Right renal pelvis (tissue), 4 donors: ENCODE results near the gene PEX5. TPM values are rescaled to one million over a fixed set of nuclear protein-coding genes. Genes with fewer than 3 reads are reported as not detected.
A peak's percentile ranks its signal among the peaks of the same experiment; 100 is the strongest.
"Not testable (repeated sequence)": the region's sequence is repeated elsewhere in the genome, so short reads cannot be mapped to it uniquely, and the experiment has no call there.

Experiments used
- DNase-seq, 4 donors: peaks; one replicate each; pipeline ENCODE4 v3.0.0-alpha.2; 2013; ENCODE audit warnings: low read depth in 4 of 4, low spot score in 3 of 4, missing footprints in 1 of 4
- polyA plus RNA-seq, 4 donors: library from polyadenylated mRNA; unstranded; fragments of 120-200 nt; gene quantifications; one replicate each; pipeline ENCODE4 v1.2.1, GENCODE V29; 2013; ENCODE audit not compliant: insufficient read length in 4 of 4

PEX5 gene
- polyA plus RNA-seq, 4 donors, result 45.0 to 53.2 (median 49.1) TPM

- DNase-seq, result no peak
These were observed 30.5 kb upstream of the PEX5 start for GRCh38 chr12:7158781-7159609.

- DNase-seq, result no peak
These were observed 29.3 kb upstream of the PEX5 start for GRCh38 chr12:7160183-7160582.

GRCh38 chr12:7161327-7161726, 28.2 kb upstream of the PEX5 start:
- no peak for DNase-seq

GRCh38 chr12:7161811-7162210, 27.7 kb upstream of the PEX5 start:
- DNase-seq, result no peak

- DNase-seq, result peak; percentile 10 to 28 (median 16)
These were observed 26.8 kb upstream of the PEX5 start for GRCh38 chr12:7162691-7163114.

- DNase-seq, result no peak
These were observed 19.5 kb upstream of the PEX5 start for GRCh38 chr12:7169951-7170350.

GRCh38 chr12:7171854-7172253, 17.6 kb upstream of the PEX5 start:
- no peak for DNase-seq

GRCh38 chr12:7175493-7175892, 14.0 kb upstream of the PEX5 start:
- DNase-seq, result no peak

- no peak for DNase-seq
These were observed 12.9 kb upstream of the PEX5 start for GRCh38 chr12:7176595-7176994.

- DNase-seq, result no peak
These were observed 11.0 kb upstream of the PEX5 start for GRCh38 chr12:7178481-7178880.

- DNase-seq, result no peak
These were observed 8.8 kb upstream of the PEX5 start for GRCh38 chr12:7180685-7181084.

GRCh38 chr12:7186058-7186457, 3.4 kb upstream of the PEX5 start:
- DNase-seq, result not testable (repeated sequence)

GRCh38 chr12:7188562-7189397, 706 bp upstream of the PEX5 start:
- DNase-seq, result peak; percentile 31 to 43 (median 38)

- peak in 1 of 4 donors; percentile 10 for DNase-seq
These were observed 976 bp downstream of the PEX5 start for GRCh38 chr12:7190268-7191055.

- no peak for DNase-seq
These were observed 4.2 kb downstream of the PEX5 start for GRCh38 chr12:7193674-7194073.

- no peak for DNase-seq
These were observed 8.4 kb downstream of the PEX5 start for GRCh38 chr12:7197841-7198240.

GRCh38 chr12:7203109-7203508, 13.6 kb downstream of the PEX5 start:
- no peak for DNase-seq

- DNase-seq, result no peak
These were observed 15.6 kb downstream of the PEX5 start for GRCh38 chr12:7205091-7205490.

GRCh38 chr12:7206691-7207090, 17.2 kb downstream of the PEX5 start:
- no peak for DNase-seq

GRCh38 chr12:7207866-7208625, 18.6 kb downstream of the PEX5 start:
- DNase-seq, result no peak
